Measurements from ENCODE around the gene AK9. TPM values are rescaled to one million over a fixed set of nuclear protein-coding genes. Genes with fewer than 3 reads are reported as not detected.
A peak's percentile ranks its signal among the peaks of the same experiment; 100 is the strongest.
"Not testable (repeated sequence)": the region's sequence is repeated elsewhere in the genome, so short reads cannot be mapped to it uniquely, and the experiment has no call there.

The AK9 gene
- total RNA-seq, 1 experiment from 2014 or later: 3.0 TPM

DNA sequence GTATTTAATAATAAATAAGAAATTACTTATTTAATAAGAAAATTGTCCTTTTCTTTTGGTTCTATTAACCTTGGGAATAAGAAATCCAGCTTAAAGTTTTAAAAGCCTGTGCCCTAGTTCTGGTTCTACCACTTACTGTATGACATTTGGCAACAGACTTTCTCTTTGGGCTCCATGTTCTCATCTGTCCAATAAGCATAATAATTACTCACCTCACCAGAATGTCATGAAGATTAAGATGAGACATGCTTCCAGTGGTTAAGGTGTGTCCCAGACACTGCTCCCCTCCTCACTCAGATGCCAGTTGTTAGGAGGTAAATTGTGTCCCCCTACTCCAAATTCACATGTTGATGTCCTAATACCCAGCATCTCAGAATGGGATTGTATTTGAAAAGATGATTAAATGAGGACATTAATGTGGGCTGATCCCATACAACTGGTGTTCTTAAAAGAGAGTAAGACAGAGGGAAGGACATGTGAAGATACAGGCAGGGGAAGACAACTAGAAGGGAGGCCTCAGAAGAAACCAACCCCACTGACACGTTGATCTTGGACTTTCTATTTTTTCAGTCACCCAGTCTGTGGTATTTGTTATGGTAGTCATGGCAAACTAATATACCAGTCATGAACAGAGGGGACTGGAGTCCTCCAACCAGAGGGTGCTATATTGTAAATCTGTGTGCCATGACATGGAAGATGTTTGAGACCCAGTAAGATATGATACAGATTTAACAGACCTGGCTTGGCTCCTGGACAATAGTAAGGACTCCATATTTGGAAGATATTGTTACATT lies 229.1 kb downstream of the AK9 start:
- DNase-seq (ENCODE audit: low read depth): no peak

DNA sequence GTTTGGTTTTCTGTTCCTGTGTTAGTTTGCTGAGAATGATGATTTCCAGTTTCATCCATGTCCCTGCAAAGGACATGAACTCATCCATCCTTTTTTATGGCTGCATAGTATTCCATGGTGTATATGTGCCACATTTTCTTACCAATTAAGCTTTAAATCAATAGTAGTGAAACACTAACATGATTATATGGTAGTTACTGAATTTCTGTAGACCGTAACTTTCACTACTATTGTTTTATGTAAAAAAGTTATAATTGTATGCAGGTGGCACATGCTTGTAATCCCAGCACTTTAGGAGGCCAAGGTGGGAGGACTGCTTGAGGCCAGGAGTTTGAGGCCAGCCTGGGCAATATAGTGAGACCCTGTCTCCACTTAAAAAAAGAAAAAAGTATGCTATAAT lies 229.8 kb downstream of the AK9 start:
- not testable (repeated sequence) for DNase-seq (ENCODE audit: low read depth)

DNA sequence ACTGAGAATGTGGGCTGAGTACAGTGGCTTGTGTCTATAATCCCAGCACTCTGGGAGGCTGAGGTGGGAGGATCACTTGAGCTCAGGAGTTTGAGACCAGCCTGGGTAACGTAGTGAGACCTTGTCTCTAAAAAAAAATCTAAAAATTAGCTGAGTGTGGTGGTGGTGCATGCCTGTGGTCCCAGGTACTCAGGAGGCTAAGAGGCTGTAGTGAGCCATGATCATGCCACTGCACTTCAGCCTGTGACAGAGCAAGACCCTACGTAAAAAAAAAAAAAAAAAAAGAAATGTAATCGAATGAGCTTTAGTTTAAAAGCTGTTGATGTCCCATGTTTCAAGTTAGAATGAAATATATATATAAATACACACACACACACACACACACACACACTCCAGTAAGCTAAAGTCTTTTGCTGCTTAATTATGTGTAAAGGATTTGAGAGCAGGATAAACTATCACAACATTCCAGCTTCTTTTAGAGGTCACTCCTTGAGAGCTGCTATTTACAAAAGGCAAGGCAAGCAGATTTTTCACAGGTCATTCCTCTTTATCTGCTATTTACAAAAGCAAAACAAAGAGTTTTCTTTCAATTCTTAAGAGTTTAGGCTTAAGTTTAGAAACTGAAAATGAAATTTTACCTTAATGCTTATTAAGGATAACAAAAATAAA lies 230.7 kb downstream of the AK9 start:
- no peak for DNase-seq (ENCODE audit: low read depth)

DNA sequence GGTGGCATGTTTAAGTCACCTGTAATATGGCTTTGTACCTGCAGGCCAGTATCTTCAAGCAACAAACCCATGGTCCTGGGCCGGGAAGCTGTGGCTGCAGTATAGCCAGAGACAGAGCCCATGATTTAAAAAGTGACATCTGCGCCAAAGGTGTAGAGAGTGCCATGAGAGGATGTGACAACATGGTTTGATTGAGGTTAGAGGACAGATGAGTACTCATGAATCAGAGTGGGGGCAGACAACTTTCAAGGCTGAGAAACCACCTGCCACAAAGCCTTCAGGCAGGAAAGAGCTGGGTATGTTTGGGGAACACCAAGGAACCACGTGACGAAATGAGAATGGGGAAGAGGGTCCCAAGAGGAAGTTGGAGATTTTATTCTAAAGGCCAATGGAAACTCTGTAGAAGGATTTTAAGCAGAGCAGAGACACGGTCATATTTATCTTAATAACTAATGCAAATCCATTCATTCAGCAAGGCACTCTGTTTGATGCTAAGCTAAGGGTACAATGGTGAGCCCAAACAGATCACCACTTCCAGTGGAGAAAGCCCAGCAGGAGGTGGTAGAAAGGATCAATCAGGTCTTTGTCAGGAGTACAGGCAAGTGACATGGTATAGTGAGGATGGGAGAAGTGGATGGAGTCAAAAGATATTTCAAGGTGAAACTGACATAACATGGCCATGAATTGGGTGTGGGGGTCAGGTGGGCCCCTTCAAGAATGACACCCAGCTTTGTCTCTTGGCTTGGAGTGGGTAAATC lies 232.0 kb downstream of the AK9 start:
- DNase-seq (ENCODE audit: low read depth): peak; percentile 35

DNA sequence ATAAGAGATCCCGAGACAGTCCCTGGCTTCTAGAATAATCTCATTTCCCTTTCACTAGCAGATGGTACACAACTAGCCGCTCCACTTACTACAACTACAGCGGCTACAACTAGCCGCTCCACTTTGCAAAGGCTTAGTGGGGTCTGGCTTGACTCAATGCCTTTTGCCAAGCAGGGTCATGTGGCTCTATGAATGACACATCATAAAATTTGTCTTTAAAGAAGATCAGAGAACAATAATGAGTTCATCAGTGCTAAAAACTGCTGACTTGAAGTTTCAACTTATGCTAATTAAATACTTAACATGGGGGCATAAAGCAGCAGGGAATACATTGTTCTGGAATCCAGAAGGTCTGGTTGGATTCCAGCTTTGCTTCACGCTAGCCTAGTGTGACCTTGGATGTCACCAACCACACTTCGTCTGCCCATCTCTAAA lies 233.4 kb downstream of the AK9 start:
- DNase-seq (ENCODE audit: low read depth): no peak

DNA sequence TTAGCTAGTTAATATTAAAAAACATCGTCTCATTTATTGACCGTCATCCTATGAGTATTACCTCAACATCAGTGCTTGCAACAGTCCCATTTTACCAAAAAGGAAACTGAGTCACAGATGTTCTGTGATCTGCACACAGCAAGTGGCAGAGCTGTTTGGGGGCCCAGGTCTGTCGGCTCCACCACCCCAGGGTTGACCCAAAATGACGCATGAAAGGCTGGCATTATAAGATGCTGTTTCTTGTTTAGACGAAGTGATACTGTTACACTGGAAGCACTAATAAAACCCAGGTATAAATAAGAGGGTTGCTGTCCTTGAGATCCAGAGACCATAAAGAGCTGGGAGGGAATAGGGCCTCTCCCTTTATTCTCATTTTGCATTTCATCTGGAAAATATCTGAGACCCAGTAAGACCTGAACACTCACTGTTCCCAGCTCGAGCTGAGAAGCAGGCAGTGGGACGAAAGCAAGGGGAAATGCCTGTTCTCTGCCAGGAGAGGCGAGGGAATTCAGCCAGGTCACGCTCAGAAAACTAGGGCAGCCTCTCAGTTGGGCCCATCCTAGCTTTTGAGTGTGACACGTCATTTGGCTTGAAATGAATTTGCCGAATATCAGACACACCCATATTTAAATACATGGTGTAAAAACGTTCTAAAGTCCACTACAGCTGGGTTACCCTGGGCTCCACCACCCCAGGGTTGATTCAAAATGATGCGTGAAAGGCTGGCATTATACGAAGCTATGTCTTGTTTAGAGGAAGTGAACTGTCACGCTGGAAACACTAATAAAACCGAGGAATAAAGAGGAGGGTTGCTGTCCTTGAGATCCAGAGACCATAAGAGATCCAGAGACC lies 234.1 kb downstream of the AK9 start:
- DNase-seq (ENCODE audit: low read depth): no peak

DNA sequence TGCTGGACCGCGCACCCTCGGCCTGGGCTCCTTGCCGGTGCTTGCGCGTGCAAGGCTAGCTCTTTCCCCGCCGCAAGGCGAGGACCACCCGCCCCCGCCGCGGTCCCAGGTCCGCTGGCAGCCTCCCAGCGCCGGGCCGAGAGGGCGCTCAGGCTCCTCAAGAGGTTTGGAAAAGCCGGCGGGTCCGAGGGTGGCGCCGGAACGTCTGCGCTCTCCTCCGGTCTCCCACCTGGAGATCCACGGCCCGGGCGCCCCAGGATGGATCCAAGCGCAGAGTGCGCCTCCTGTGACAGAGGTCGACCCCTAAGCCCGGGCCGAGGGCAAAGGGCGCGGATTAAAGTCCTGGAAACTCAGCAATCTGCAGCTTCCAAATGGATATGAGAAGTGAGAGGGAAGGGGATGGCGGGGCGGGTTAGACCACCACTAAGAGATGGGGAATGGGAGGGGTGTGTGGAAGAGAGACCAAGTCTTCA lies 234.9 kb downstream of the AK9 start:
- DNase-seq (ENCODE audit: low read depth): no peak

DNA sequence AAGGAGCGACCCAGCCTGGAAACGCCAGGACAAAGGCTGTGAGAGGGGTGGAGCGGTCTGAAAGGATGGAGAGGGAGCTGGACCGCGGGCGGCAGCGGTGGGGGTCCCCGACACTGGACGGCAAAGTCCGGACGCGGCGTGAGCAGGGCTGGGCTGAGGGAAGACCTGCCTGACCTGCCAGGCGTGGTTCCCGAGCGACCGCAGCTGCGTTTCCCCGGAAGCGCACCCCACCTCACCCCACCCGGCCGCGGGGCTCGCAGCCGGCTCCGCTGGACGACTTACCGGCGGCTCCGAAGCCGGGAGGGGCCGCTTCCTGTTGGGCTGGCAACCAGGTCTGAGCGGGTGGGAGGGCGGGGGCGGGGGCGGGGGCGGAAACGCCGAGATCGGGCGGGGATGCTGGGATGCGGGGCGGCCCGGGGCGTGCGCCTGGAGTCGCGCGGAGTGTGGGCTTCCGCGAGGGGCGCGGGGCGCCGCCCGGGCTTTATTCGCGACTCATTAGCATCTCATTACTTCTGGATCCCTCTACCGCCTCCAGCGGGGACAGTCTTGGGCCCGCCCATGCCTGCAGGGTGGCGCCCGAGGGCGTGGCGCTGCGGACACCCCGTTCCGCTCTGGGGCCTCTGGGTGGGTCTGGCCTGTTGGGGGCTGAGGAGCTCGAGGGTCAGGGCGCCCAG lies 235.4 kb downstream of the AK9 start, which contains the start of gene MICAL1:
Gene MICAL1, minus strand, starts transcription at position 336 of the 674 bp plus-strand sequence. CDS start 1,576 bp downstream, outside the sequence.
- DNase-seq (ENCODE audit: low read depth): peak; percentile 77

DNA sequence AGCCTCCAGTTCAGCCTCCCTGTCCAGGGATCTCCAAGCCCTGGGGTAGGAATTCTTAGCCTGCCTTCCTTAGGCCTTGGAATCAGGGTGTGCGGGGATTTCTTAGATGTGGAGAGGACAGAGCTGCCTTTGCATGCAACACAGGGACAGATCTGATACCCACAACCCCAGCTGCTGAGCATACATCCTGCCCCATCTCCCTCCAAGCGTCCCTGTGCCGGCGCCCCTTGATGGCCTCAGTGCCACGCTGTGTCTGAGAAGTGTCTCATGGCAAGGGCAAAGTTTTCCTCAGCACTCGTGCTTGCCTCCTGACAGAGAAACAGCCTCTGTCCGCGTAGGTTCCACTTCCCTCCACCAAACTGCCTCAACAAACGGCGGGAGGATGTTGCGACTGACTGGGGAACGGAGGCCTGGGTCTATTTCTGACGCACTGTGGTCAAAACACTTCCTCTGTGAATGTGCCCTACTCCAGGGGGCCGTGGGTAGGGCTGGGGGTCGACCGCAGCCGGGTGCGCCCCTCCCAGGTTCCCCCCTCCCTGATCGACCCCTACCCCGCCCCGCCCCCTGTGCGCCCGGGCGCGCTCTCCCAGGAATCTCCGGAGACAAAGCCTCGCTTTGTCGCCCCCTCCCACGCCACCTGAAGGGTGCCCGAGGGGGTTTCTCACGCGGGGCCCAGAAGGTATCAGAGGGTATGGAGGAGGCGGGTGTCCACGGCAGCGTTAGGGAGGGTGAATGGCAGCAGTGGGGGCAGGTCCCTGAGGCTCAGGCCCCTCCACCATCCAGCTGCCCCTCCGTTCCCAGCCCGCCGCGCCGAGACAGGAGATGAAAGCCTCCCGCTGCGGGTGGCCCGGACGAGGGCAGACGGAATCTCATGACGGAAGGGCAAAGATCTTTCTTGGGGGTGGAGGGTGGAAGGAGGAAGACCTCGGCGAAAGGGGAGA lies 236.2 kb downstream of the AK9 start:
- DNase-seq (ENCODE audit: low read depth): no peak

DNA sequence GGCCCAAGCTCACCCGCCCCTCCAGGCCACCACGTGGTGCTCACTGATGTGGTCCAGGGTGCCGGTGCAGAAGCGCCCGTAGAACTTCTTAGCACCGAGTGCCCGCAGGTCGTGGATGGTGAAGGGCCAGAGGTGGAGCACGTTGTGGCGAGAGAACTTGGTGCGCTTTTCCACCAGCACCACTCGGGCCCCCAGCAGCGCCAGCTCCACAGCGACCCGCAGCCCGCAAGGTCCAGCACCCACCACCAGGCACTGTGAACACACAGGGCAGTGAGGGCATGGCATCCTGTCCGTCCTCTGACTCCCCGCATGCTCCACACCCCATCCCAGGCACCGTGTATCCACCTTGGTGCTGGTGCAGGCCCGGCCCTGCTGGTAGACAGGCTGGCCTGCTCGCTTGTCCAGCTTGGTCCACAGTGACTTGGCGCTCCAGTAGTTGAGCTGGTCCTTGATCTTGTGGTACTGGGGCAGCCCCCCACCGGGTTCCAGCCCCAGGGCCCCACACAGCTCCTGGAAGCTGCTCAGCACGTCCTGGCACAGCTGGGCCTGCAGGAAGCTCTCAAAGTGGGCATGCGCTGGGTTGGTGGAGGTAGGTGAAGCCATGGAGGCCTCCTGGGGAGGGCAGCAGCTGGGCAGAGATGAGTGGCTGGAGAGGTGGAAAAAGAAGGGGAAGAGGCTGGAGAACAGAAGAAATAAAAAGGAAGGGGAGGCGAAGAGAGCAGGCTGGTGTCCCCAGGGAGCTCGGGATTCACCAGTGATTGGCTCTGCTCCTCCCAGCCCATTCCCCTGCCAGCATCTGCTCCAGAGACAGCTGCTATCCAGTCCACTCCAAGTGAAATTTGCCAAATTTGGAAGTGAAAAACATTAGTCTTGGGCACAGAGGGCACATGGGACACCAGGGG lies 237.2 kb downstream of the AK9 start:
- no peak for DNase-seq (ENCODE audit: low read depth)

DNA sequence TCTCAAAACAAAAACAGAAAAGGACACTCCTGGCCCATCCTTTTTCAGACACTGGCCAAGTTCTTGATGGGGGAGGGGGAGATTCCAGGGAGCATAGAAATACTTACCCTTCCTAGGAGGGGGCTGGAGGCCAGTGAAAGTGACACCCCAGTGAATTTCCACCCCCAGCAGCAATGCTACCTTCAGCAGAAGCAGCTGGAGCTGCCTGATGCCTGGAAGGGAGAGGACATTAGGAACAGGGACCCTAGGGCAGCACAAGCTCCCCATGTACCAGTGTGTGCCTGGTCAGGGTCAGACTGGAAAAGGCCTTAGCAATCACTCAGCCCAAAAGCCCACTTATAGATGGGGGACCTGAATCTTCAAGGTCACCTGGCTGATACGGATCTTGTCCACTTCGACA lies 237.8 kb downstream of the AK9 start:
- DNase-seq (ENCODE audit: low read depth): no peak

DNA sequence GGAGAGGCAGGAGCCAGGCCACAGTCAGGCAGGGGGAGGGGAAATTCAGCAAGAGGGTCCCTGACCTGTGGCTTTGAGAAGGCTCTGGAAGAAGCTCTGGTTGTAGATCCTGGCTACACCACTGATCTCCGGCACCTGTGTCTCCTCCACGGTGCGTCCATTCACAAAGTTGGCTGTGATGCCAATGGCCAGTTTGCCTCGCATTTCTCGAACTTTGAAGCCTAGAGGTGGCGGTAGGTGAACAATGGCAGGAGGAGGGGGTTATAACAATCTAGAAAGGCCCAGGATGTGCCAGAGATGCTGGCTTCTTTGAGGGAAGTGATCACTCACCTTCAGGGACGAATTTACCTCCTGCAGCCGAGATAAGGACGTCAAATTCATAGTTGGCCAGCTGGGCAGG lies 238.8 kb downstream of the AK9 start:
- DNase-seq (ENCODE audit: low read depth): no peak

DNA sequence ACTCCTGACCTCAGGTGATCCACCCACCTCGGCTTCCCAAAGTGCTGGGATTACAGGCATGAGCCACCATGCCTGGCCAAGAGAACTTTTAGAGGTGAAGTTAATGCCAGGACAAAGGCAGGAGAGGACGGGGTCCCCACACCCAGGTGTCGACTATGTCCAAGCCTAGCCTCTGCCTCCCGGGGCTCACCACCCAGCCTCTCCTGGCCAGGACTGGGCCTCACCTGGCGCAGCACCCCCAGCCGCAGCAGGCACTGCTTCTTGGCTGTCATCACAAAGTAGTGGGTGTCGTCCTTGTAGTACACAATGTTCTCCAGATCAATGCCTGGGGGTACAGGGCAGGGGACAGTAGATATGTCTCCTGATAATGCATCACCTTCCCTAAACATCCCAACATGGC lies 239.6 kb downstream of the AK9 start:
- DNase-seq (ENCODE audit: low read depth): no peak

DNA sequence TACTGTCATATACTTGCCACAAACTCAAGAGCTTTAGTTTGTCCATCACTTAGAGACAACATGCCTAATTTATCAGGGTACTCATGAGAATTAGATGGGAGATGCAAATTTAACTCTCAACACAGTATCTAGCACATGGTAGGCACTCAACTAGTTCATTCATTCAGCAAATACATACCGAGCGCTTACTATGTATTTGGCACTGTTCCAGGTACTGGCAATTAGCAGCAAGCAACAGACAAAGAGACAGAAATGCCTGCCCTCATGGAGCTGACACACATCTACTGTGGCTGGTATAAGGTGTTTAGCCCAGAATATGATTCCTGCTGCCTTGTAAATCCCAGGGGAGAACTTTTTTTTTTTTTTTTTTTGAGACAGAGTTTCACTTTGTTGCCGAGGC lies 240.2 kb downstream of the AK9 start:
- no peak for DNase-seq (ENCODE audit: low read depth)

DNA sequence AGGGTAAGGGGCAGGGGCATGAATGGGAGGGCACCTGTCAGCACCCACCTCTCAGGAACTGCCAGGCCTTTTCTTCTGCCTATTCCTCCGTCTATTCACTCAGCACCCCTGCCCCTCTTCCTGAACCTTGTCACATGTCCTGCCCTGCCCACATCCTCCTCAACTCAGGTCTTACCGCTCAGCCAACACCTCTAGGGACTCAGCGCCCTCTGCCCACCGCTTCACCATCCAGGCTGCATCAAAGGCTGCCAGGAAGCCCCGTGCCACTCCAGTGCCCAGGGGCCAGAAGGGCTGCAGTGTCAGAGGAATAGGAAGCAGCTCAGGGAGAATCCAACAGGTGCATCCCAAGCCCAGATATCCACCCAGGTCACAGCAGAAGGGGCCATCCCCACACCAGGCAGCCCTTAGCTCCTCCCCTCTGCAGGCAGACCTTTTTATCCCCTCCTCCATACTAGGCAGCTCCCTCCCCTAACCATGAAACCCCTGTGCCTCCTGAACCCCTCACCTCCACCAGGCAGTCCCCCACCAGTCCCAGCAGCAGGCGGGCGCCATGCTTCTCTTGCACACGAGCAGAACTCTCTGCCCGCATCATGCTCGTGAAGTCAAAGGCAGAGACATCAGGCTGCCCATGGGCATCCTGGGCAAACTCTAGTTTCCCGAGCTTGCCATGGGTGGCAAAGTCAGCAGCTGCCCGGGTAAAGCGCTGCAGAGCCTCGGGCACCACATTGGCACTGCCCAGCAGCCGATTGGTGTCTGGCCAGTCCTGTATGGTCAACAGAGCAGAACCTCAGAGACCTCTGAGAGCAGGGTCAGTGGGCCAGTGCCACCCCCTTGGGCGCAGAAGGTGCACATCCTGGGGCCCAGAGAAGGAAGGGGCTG lies 241.0 kb downstream of the AK9 start:
- DNase-seq (ENCODE audit: low read depth): no peak

DNA sequence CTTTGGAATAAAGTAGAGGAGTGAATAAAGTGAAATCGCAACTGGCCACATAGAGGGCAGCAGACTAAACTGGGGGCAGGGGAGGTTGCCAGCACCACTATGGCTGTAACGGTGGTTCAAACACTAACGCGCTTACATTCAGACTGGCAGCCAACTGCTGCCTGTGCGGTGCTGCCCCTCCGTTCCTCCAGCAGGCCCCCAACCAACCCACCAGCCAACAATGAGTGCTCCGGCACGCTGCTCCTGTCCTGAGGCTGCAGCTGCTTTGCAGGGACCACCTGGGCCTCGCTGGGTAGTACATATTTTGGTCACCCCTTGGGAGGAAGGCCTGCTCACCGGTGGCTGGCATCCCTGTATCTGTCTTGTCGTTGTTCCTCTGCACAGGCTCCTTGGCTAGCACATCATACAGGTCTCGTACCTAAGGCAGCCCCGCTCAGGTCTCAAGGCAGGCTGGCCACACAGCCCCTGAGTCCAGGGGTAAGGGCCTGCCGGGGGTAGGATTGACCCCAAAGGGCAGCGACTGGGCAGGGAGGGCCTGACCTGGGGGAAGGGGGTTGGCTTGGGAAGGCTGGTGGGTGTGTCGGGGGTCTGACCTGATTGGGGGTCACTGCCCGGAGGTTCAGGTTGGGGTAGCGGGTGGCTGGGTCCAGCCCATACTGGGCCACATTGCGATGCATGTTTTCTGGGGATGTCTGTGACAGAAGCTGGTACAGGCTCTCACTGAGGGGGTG lies 241.8 kb downstream of the AK9 start:
- DNase-seq (ENCODE audit: low read depth): no peak

DNA sequence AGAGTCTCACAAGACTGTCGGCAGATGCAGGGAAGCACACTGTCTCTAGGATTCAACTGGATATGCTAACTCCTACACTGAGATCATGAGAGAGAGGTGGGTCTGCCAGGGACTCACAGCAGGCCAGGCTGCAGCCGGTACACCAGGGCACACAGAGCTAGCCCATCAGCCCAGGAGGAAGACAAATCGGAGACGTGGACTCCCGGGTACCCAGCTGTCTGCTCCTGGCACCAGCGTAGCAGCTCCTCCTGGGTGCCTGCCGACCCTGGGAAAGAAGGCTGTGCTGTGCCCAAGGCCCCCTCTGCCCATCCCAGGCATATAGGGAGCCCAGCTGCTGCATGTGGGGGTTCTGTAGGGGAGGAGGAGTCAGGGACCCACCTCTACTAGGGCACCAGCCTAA lies 242.4 kb downstream of the AK9 start:
- DNase-seq (ENCODE audit: low read depth): no peak
